Putamen (tissue), 1 donor: ENCODE data around the gene SYT1.
"Not testable (repeated sequence)": the region's sequence is repeated elsewhere in the genome, so short reads cannot be mapped to it uniquely, and the experiment has no call there.

Experiments used
- DNase-seq: peaks from one replicate; pipeline ENCODE4 v3.0.0-alpha.2; 2016; ENCODE audit warnings: low spot score

SYT1 gene

DNA sequence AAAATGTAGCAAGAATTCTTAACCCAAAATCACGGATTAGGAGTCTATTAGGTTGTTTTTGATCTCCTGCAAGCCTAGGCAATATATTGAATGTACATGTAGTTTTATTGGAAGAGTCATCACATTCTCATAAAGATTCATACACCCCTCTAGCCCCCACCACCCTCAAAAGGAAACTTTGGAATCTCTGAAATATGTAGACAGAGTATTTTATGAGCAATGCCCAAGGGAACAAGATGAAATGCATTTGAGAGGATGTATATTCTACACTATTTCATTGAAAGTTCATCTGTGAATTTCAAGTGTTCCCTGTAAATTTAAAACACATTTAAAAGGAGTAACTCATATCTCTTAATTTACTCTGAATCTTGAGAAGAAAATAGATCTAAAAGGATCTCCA lies 103.7 kb downstream of the SYT1 start:
- DNase-seq = no peak

- DNase-seq = no peak
These were observed 105.5 kb downstream of the SYT1 start for GRCh38 chr12:78970041-78970440.

- no peak for DNase-seq
These were observed 112.8 kb downstream of the SYT1 start for GRCh38 chr12:78977304-78977867.

DNA sequence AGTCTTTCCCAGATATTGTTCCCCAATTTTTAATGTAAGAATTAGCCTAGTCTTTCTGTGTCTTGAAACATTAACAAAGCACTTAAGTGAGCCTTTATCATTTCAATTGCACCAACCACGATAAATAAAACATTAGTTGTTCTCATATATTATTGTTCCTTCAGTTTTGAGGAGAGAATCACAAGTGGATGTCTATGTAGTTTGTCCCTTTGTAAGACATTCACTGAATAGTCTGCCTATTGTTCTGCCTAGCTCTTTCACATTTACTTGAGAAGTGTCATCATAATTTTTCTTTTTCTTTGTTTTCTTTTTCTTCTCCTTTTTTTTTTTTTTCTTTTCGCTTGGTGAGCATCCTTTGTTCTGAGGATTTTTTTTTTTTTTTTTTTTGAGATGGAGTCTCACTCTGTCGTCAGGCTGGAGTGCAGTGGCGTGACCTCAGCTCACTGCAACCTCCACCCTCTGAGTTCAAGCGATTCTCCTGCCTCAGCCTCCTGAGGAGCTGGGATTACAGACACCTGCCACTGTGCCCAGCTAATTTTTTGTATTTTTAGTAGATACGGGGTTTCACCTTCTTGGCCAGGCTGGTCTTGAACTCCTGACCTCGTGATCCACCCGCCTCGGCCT lies 129.7 kb downstream of the SYT1 start:
- no peak for DNase-seq

- no peak for DNase-seq
These were observed 135.9 kb downstream of the SYT1 start for GRCh38 chr12:79000501-79000900.

DNA sequence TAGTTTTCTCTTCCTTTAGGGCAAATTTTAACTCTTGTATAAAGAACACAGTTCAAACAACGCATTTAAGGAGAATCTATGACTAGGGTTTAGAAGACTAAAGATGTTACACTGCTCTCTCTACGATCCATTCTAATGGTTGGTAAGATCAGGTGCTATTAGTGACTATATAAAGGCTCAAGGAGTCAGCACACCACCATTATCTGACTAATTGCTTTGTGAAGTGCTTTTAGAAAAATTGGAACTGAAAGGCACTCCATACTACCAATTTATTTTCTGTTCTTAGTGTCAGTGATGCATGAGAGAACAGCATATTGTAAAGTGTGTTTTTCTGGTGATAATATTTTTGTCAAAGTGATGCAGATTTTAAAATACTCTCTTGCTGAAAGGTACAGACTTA lies 136.8 kb downstream of the SYT1 start:
- no peak for DNase-seq

DNA sequence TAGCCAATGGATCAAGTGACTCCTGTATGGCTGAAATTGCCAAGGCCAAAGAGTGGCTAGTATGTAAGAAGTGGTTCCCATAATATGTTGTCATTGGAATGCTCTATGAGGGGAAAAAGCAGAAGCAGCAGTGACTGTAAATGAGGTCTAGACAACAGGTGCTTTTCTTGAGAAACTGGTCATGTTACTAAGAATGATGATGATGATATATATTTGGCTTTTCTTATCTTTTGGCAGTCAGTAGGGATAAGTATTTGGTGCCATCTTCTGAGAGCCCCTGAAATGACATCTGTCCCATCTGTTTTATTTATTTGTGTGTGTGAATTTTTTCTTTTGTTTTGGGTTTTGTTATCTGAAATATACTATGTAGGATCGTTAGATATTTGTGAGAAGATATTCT lies 141.7 kb downstream of the SYT1 start:
- DNase-seq = no peak

DNA sequence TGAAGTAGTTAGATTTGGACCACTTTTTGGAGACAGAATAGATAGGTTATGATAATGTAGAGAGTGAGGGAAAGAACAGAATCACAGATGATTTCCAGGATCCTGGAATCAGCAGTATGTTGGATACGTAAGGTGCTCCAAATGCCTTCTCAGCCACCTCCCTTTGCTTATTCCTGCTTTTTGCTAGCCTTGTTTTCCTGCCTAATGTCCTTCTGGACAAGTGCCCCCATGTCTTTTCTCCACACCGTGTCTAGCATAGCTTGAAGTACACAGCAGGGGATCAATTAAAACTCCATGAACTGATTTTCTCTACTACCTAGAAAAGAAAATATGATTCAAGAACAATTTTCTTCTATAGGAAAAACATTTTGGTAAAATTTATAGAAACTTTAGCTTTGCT lies 144.0 kb downstream of the SYT1 start:
- DNase-seq = no peak

- DNase-seq = no peak
These were observed 148.1 kb downstream of the SYT1 start for GRCh38 chr12:79012636-79013035.

DNA sequence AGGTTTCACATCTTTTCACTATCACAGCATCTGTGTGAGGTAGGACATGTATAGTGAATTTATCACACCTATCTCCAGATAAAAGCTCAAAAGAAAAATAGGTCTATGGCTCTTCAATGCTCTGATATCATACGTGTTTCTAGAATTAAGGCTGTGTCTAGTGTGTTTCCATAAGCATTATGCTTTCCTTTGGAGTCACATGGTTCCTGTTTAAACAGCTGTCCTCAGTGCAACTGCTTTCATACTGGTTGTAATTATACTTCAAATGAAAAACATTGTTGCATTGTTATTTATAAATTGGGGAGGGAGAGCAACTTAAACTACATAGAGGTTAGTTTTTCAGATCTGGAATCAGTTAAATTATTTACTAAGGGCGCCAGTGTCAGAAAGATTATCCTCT lies 151.6 kb downstream of the SYT1 start:
- DNase-seq = no peak

GRCh38 chr12:79019672-79020071 lies 155.1 kb downstream of the SYT1 start:
- DNase-seq = no peak

DNA sequence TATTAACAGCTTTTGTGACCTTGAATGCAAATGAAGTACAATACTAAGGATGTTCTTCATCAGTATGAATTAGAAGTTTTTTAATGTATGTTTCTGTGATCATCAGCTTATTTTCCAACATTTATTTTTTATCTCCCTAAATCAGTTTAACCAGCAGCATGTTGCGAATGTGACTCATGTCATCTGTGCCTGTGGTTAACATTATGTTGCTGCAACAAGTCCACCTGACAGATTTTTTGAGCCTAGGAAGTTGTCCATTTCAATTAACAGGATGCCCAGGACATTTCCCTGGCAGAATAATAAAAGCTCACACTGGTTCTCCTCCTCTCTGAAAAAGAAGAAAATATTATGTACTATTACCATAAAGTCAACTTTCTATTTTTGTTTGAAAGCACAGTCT lies 155.5 kb downstream of the SYT1 start:
- DNase-seq = no peak

DNA sequence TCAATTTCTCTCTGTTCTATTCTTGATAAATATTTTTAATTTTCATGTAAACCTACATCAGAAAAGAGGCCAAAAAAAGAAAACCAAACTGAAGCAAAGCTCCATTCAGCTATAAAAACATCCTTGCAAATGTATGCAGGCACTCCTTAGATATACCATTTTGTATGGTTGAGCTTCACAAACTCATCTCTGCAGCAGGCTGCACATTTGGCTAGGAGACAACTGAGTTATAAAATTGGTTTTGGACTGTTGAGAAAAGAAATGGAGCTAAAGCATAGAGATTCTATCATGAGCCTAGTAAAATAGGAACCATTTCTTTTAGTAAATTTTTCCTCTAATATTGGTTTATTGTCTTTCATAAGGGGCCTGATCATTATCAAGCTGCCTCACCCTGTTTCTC lies 156.4 kb downstream of the SYT1 start:
- DNase-seq = no peak

- DNase-seq = no peak
These were observed 158.7 kb downstream of the SYT1 start for GRCh38 chr12:79023261-79023660.

DNA sequence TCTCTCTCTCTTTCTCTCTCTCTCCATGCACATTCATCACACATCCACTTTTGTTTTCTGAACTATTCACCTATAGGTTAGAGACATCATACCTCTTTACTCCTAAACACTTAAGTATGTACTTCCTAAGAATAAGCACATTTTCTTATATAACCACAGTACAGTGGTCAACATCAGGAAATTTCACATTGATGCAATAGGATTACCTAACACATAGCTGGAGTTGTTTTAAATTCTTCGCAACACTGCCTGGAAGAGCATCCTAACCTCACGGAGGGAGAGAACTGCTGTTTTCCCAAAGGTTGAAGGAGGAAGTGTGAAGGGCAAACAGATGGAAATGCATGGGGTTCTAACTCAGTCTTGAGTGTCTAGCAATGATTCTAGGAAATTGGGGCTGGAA lies 159.2 kb downstream of the SYT1 start:
- no peak for DNase-seq

GRCh38 chr12:79033788-79034187 lies 169.2 kb downstream of the SYT1 start:
- DNase-seq = no peak

DNA sequence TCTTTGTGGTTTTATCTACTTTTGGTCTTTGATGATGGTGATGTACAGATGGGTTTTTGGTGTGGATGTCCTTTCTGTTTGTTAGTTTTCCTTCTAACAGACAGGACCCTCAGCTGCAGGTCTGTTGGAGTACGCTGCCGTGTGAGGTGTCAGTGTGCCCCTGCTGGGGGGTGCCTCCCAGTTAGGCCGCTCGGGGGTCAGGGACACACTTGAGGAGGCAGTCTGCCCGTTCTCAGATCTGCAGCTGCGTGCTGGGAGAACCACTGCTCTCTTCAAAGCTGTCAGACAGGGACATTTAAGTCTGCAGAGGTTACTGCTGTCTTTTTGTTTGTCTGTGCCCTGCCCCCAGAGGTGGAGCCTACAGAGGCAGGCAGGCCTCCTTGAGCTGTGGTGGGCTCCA lies 180.2 kb downstream of the SYT1 start:
- not testable (repeated sequence) for DNase-seq

GRCh38 chr12:79045149-79045703 lies 180.7 kb downstream of the SYT1 start:
- not testable (repeated sequence) for DNase-seq

GRCh38 chr12:79046021-79046420 lies 181.4 kb downstream of the SYT1 start:
- no peak for DNase-seq

GRCh38 chr12:79048962-79049361 lies 184.4 kb downstream of the SYT1 start:
- no peak for DNase-seq

GRCh38 chr12:79053394-79053793 lies 188.8 kb downstream of the SYT1 start:
- DNase-seq = no peak

GRCh38 chr12:79055926-79056674 lies 191.5 kb downstream of the SYT1 start:
- no peak for DNase-seq

GRCh38 chr12:79056775-79057174 lies 192.2 kb downstream of the SYT1 start:
- no peak for DNase-seq
